ENCODE results near the gene MAEA.

- TF ChIP-seq CTCF (IDR thresholded peaks at IDR 0.05) = no peak
- TF ChIP-seq POLR2A (IDR thresholded peaks at IDR 0.05) = no peak
These were observed 40.0 kb downstream of the MAEA start for GRCh38 chr4:1329408-1330371.
